HepG2 (cell line): Measurements from ENCODE around the gene GP1BA. TPM values are rescaled to one million over a fixed set of nuclear protein-coding genes. Genes with fewer than 3 reads are reported as not detected.

ENCODE experiments used
- CREM ChIP-seq, 2 experiments: sonication (generic) in 1 of 2; formaldehyde crosslinking in 1 of 2; IDR thresholded peaks; 2 replicates each; pipeline versions ENCODE4 v1.4.0 to v1.6.1; 2016 to 2020; ENCODE audit warnings: antibody characterized with exemption in 1 of 2, mild to moderate bottlenecking in 1 of 2, missing genetic modification reagents in 1 of 2
- FOXA1 ChIP-seq, 2 experiments: fragments of 450-650 bp in 1 of 2; sonication (generic) in 1 of 2; formaldehyde crosslinking in 1 of 2; IDR thresholded peaks; 2 replicates each; pipeline versions ENCODE4 v1.4.0 to v1.6.1; 2016 to 2020; ENCODE audit warnings: missing genetic modification reagents in 1 of 2
- HMGA1 ChIP-seq: sonication (generic); formaldehyde crosslinking; conservative IDR thresholded peaks from 2 replicates; pipeline ENCODE4 v1.4.0; 2020; ENCODE audit warnings: missing genetic modification reagents
- HNRNPH1 ChIP-seq: fragments of 200-400 bp; formaldehyde crosslinking; optimal IDR thresholded peaks from 2 replicates; pipeline ENCODE3; 2017; ENCODE audit warnings: mild to moderate bottlenecking, low read depth, low read length
- IRX3 ChIP-seq: sonication (generic); formaldehyde crosslinking; IDR thresholded peaks from 2 replicates; pipeline ENCODE4 v1.8.1; 2023; ENCODE audit warnings: mild to moderate bottlenecking, low read depth, missing genetic modification reagents, borderline replicate concordance
- KDM2A ChIP-seq: sonication (generic); formaldehyde crosslinking; IDR thresholded peaks from 2 replicates; pipeline ENCODE4 v1.4.0; 2020; ENCODE audit warnings: low read depth, missing genetic modification reagents, borderline replicate concordance
- RCOR2 ChIP-seq: IDR thresholded peaks from 2 replicates; pipeline ENCODE4 v1.6.1; 2016; ENCODE audit warnings: missing biosample characterization, missing genetic modification reagents
- U2AF1 ChIP-seq: fragments of 200-400 bp; formaldehyde crosslinking; optimal IDR thresholded peaks from 2 replicates; pipeline ENCODE3; 2017; ENCODE audit warnings: mild to moderate bottlenecking, low read depth, low read length
- ZBTB7A ChIP-seq: sonication (generic); formaldehyde crosslinking; IDR thresholded peaks from 2 replicates; pipeline ENCODE4 v1.8.0; 2022; ENCODE audit warnings: mild to moderate bottlenecking, missing genetic modification reagents
- ZNF3 ChIP-seq: IDR thresholded peaks from 2 replicates; pipeline ENCODE4 v1.7.0; 2017; ENCODE audit warnings: inconsistent platforms
- ZNF484 ChIP-seq: sonication (generic); formaldehyde crosslinking; IDR thresholded peaks from 2 replicates; pipeline ENCODE4 v1.5.1; 2020; ENCODE audit warnings: mild to moderate bottlenecking, low read depth, missing genetic modification reagents, borderline replicate concordance
- ZNF501 ChIP-seq: sonication (generic); formaldehyde crosslinking; IDR thresholded peaks from 2 replicates; pipeline ENCODE4 v1.5.1; 2020; ENCODE audit warnings: mild to moderate bottlenecking, moderate library complexity, missing genetic modification reagents
- ZNF597 ChIP-seq: sonication (generic); formaldehyde crosslinking; IDR thresholded peaks from 2 replicates; pipeline ENCODE4 v1.5.0; 2020; ENCODE audit warnings: missing genetic modification reagents
- ZNF678 ChIP-seq: sonication (generic); formaldehyde crosslinking; IDR thresholded peaks from 2 replicates; pipeline ENCODE4 v1.4.0; 2020; ENCODE audit warnings: mild to moderate bottlenecking, missing genetic modification reagents
- ZSCAN21 ChIP-seq: sonication (generic); formaldehyde crosslinking; IDR thresholded peaks from 2 replicates; pipeline ENCODE4 v1.8.0; 2022; ENCODE audit warnings: mild to moderate bottlenecking, missing genetic modification reagents, moderate library complexity, borderline replicate concordance
- ZZZ3 ChIP-seq: sonication (generic); formaldehyde crosslinking; IDR thresholded peaks from 2 replicates; pipeline ENCODE4 v1.4.0; 2020; ENCODE audit warnings: missing genetic modification reagents, mild to moderate bottlenecking, borderline replicate concordance
- polyA plus RNA-seq, 8 experiments: library from polyadenylated mRNA; depleted of rRNA in 3 of 8; stranded (reverse) in 7 of 8; unstranded in 1 of 8; fragments of >200 nt; fragmentation: Illumina TruSeq in 4 of 8; extraction: Trizol in 4 of 8; gene quantifications; 2 replicates each; pipeline versions ENCODE4 v1.2.1 to v1.2.3, GENCODE V29; 2011 to 2016; ENCODE audit warnings: low read depth in 4 of 8, missing spikeins in 1 of 8, mixed read lengths in 1 of 8; ENCODE audit not compliant: insufficient read depth in 1 of 8
- total RNA-seq, 5 experiments: library from RNA; depleted of rRNA; stranded (reverse); fragments of >200 nt; fragmentation: Illumina TruSeq; extraction: Trizol; gene quantifications; 2 replicates each; pipeline ENCODE4 v1.2.3, GENCODE V29; 2016; ENCODE audit warnings: low read depth in 1 of 5
- TF ChIP-seq, protein P1 (sequence below): sonication (generic); formaldehyde crosslinking; IDR thresholded peaks from 2 replicates; pipeline ENCODE4 v1.5.0; 2020; ENCODE audit warnings: mild to moderate bottlenecking, missing genetic modification reagents, borderline replicate concordance
- TF ChIP-seq, protein P2 (sequence below): sonication (generic); formaldehyde crosslinking; IDR thresholded peaks from 2 replicates; pipeline ENCODE4 v1.4.0; 2020; ENCODE audit warnings: missing genetic modification reagents

Gene GP1BA
- total and polyA plus RNA-seq, 2 of the 13 experiments (the other 11 are each of a cell fraction or from before 2014, with no cell fraction given): not detected

GRCh38 chr17:4939796-4940554 is 7.9 kb downstream of the GP1BA start, which contains the start of the genes RNF167 and SLC25A11 (continued):
- TF ChIP-seq, protein P1, sequence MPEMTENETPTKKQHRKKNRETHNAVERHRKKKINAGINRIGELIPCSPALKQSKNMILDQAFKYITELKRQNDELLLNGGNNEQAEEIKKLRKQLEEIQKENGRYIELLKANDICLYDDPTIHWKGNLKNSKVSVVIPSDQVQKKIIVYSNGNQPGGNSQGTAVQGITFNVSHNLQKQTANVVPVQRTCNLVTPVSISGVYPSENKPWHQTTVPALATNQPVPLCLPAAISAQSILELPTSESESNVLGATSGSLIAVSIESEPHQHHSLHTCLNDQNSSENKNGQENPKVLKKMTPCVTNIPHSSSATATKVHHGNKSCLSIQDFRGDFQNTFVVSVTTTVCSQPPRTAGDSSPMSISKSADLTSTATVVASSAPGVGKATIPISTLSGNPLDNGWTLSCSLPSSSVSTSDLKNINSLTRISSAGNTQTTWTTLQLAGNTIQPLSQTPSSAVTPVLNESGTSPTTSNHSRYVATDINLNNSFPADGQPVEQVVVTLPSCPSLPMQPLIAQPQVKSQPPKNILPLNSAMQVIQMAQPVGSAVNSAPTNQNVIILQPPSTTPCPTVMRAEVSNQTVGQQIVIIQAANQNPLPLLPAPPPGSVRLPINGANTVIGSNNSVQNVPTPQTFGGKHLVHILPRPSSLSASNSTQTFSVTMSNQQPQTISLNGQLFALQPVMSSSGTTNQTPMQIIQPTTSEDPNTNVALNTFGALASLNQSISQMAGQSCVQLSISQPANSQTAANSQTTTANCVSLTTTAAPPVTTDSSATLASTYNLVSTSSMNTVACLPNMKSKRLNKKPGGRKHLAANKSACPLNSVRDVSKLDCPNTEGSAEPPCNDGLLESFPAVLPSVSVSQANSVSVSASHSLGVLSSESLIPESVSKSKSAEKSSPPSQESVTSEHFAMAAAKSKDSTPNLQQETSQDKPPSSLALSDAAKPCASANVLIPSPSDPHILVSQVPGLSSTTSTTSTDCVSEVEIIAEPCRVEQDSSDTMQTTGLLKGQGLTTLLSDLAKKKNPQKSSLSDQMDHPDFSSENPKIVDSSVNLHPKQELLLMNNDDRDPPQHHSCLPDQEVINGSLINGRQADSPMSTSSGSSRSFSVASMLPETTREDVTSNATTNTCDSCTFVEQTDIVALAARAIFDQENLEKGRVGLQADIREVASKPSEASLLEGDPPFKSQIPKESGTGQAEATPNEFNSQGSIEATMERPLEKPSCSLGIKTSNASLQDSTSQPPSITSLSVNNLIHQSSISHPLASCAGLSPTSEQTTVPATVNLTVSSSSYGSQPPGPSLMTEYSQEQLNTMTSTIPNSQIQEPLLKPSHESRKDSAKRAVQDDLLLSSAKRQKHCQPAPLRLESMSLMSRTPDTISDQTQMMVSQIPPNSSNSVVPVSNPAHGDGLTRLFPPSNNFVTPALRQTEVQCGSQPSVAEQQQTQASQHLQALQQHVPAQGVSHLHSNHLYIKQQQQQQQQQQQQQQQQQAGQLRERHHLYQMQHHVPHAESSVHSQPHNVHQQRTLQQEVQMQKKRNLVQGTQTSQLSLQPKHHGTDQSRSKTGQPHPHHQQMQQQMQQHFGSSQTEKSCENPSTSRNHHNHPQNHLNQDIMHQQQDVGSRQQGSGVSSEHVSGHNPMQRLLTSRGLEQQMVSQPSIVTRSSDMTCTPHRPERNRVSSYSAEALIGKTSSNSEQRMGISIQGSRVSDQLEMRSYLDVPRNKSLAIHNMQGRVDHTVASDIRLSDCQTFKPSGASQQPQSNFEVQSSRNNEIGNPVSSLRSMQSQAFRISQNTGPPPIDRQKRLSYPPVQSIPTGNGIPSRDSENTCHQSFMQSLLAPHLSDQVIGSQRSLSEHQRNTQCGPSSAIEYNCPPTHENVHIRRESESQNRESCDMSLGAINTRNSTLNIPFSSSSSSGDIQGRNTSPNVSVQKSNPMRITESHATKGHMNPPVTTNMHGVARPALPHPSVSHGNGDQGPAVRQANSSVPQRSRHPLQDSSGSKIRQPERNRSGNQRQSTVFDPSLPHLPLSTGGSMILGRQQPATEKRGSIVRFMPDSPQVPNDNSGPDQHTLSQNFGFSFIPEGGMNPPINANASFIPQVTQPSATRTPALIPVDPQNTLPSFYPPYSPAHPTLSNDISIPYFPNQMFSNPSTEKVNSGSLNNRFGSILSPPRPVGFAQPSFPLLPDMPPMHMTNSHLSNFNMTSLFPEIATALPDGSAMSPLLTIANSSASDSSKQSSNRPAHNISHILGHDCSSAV (CRISPR knock-in tag): no peak
- TF ChIP-seq HNRNPH1 (no peak), RCOR2 (CRISPR knock-in tag) (no peak), ZZZ3 (peak; percentile 14; the same call in 1 of the 2 replicates), ZNF678 (CRISPR knock-in tag) (no peak), ZSCAN21 (CRISPR knock-in tag) (no peak), FOXA1 (IDR thresholded peaks at IDR 0.05) (no peak), FOXA1 (CRISPR knock-in tag; IDR thresholded peaks at IDR 0.05) (no peak), HMGA1 (no peak), ZNF484 (no peak), U2AF1 (no peak), ZNF501 (CRISPR knock-in tag) (no peak; the same call in 1 of the 2 replicates), ZNF597 (no peak), ZBTB7A (CRISPR knock-in tag) (no peak), KDM2A (0 out of 2 replicates have a peak, but pooled peaks have one; percentile 27), CREM (IDR thresholded peaks at IDR 0.05) (peak; percentile 69), CREM (CRISPR knock-in tag; IDR thresholded peaks at IDR 0.05) (no peak), IRX3 (CRISPR knock-in tag) (no peak), ZNF3 (CRISPR knock-in tag) (no peak; the same call in 1 of the 2 replicates)
- TF ChIP-seq, protein P2, sequence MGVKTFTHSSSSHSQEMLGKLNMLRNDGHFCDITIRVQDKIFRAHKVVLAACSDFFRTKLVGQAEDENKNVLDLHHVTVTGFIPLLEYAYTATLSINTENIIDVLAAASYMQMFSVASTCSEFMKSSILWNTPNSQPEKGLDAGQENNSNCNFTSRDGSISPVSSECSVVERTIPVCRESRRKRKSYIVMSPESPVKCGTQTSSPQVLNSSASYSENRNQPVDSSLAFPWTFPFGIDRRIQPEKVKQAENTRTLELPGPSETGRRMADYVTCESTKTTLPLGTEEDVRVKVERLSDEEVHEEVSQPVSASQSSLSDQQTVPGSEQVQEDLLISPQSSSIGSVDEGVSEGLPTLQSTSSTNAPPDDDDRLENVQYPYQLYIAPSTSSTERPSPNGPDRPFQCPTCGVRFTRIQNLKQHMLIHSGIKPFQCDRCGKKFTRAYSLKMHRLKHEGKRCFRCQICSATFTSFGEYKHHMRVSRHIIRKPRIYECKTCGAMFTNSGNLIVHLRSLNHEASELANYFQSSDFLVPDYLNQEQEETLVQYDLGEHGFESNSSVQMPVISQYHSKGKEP: no peak
